ENCODE data around the gene OSBP2. TPM values are rescaled to one million over a fixed set of nuclear protein-coding genes. Genes with fewer than 3 reads are reported as not detected.

Gene OSBP2
- total RNA-seq, 1 experiment from 2014 or later = 10.2 TPM

DNA sequence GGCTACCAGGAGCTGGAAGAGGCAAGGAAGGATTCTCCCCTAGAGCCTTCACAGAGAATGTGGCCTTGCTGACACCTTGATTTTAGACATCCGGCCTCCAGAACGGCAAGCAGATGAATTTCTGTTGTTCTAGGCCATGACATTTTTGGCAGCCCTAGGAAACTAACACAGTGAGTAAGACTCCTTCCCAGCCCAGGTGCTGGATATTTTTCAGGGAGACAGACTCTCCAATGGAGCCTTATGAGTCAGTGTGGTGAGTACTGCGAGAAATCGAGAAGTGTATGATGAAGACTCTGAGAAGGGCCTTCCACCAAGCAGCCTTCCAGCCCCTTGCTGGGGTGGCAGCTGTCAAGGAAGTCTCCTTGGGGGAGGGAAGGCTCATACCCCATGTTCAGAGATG, 114.4 kb downstream of the OSBP2 start:
- no peak overlapping the region for H3K4me3 ChIP-seq (ENCODE audit: low read length)
- no peaks in the 10 kb centered on the region for H3F3A ChIP-seq (ENCODE audit: low read length, unreplicated experiment)
- intact Hi-C loops (cut with micrococcal nuclease) = no loop called here
- peaks cover 34% of the 10 kb centered on the region for H3K4me1 ChIP-seq (ENCODE audit: insufficient read depth, low read length)
- BruUV-seq (replicated peaks) = no TSS peak
- DNase-seq = peak; percentile 31
- no peaks in the 10 kb centered on the region for H3K9me3 ChIP-seq (ENCODE audit: low read length)
- H3K79me2 ChIP-seq (ENCODE audit: low read length) = peaks cover 9% of the 10 kb centered on the region; the same call in 1 of the 2 replicates
- H3K27me3 ChIP-seq (ENCODE audit: low read length) = no peaks in the 10 kb centered on the region
- TF ChIP-seq EZH2phosphoT487 (IDR thresholded peaks at IDR 0.05; ENCODE audit: borderline replicate concordance, low read length) = no peak
- TF ChIP-seq EZH2 (IDR thresholded peaks at IDR 0.05; ENCODE audit: low read length, unreplicated experiment) = no peak
- ATAC-seq = no peak
- ChIA-PET CTCF (no interaction called here), POLR2A (ENCODE audit: unreplicated experiment) (no interaction called here)
- H3K9me2 ChIP-seq (replicated peaks; ENCODE audit: low read length) = no peaks in the 10 kb centered on the region
- H3K27ac ChIP-seq (ENCODE audit: low read length) = peak overlapping the region; percentile 59
- no peak overlapping the region for H3K4me2 ChIP-seq (ENCODE audit: low read length)
- H4K20me1 ChIP-seq (ENCODE audit: low read length) = no peaks in the 10 kb centered on the region
- no peaks in the 10 kb centered on the region for H3K36me3 ChIP-seq (ENCODE audit: low read depth, low read length)
- H3K9ac ChIP-seq (ENCODE audit: low read length) = no peak overlapping the region
- no peak overlapping the region for H2AFZ ChIP-seq (ENCODE audit: low read length)

DNA sequence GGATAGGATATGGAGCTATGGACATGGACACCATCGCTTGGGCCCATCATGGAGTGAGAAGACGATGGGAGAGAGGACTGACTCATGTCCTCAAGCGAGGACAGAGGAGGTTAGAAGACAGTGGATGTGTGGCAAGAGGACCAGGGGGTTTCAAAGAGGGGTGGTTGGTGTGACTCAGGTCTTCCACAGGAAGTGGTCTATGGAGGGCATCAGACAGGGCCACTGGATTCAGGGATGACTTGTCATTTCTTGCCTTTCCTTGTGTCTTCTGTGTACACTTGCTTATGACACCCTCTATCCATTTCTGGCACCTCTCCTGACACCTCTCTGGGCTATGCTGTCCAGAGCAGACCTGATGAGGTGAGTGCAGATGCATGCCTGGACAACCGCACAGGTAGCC, 115.4 kb downstream of the OSBP2 start:
- ChIA-PET POLR2A (ENCODE audit: unreplicated experiment) (no interaction called here), CTCF (no interaction called here)
- peaks cover 23% of the 10 kb centered on the region for H3K4me1 ChIP-seq (ENCODE audit: insufficient read depth, low read length)
- no peaks in the 10 kb centered on the region for H3K9me2 ChIP-seq (replicated peaks; ENCODE audit: low read length)
- no peak for DNase-seq
- no peaks in the 10 kb centered on the region for H3K9me3 ChIP-seq (ENCODE audit: low read length)
- ATAC-seq = no peak
- H3K79me2 ChIP-seq (ENCODE audit: low read length) = peaks cover 7% of the 10 kb centered on the region; the same call in 1 of the 2 replicates
- H3F3A ChIP-seq (ENCODE audit: low read length, unreplicated experiment) = no peaks in the 10 kb centered on the region
- no peaks in the 10 kb centered on the region for H4K20me1 ChIP-seq (ENCODE audit: low read length)
- no TSS peak for BruUV-seq (replicated peaks)
- intact Hi-C loops (cut with micrococcal nuclease) = no loop called here
- H3K27me3 ChIP-seq (ENCODE audit: low read length) = no peaks in the 10 kb centered on the region
- no peaks in the 10 kb centered on the region for H3K36me3 ChIP-seq (ENCODE audit: low read depth, low read length)
- TF ChIP-seq, protein P1, sequence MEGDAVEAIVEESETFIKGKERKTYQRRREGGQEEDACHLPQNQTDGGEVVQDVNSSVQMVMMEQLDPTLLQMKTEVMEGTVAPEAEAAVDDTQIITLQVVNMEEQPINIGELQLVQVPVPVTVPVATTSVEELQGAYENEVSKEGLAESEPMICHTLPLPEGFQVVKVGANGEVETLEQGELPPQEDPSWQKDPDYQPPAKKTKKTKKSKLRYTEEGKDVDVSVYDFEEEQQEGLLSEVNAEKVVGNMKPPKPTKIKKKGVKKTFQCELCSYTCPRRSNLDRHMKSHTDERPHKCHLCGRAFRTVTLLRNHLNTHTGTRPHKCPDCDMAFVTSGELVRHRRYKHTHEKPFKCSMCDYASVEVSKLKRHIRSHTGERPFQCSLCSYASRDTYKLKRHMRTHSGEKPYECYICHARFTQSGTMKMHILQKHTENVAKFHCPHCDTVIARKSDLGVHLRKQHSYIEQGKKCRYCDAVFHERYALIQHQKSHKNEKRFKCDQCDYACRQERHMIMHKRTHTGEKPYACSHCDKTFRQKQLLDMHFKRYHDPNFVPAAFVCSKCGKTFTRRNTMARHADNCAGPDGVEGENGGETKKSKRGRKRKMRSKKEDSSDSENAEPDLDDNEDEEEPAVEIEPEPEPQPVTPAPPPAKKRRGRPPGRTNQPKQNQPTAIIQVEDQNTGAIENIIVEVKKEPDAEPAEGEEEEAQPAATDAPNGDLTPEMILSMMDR (conservative IDR thresholded peaks at IDR 0.05; ENCODE audit: low read depth, low read length) = no peak
- TF ChIP-seq EZH2 (IDR thresholded peaks at IDR 0.05; ENCODE audit: low read length, unreplicated experiment) = no peak
- TF ChIP-seq EZH2phosphoT487 (IDR thresholded peaks at IDR 0.05; ENCODE audit: borderline replicate concordance, low read length) = no peak
- no peak overlapping the region for H3K9ac ChIP-seq (ENCODE audit: low read length)
- no peak overlapping the region for H3K4me2 ChIP-seq (ENCODE audit: low read length)
- no peak overlapping the region for H3K27ac ChIP-seq (ENCODE audit: low read length)
- H3K4me3 ChIP-seq (ENCODE audit: low read length) = no peak overlapping the region
- no peak overlapping the region for H2AFZ ChIP-seq (ENCODE audit: low read length)

DNA sequence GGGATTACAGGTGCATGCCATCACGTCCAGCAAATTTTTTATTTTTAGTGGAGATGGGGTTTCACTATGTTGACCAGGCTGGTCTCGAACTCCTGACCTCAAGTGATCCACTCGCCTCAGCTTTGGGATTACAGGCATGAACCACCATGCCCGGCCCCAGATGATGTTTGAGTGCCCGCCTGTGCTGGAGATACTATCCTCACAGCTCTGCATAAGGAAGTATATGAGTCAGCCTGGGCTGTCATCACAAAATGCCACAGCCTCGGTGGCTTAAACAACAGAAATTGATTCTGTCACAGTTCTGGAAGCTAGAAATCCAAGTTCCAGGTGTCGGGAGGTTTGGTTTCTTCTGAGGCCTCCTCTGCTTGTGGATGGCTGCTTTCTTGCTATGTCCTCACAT, 119.3 kb downstream of the OSBP2 start:
- H3K27ac ChIP-seq (ENCODE audit: low read length) = no peak overlapping the region
- no peak overlapping the region for H3K4me2 ChIP-seq (ENCODE audit: low read length)
- no peaks in the 10 kb centered on the region for H3K9me3 ChIP-seq (ENCODE audit: low read length)
- DNase-seq = no peak
- CTCF ChIA-PET = no interaction called here
- BruUV-seq (replicated peaks) = no TSS peak
- no peaks in the 10 kb centered on the region for H3K9me2 ChIP-seq (replicated peaks; ENCODE audit: low read length)
- H2AFZ ChIP-seq (ENCODE audit: low read length) = no peak overlapping the region
- H3K79me2 ChIP-seq (ENCODE audit: low read length) = no peaks in the 10 kb centered on the region
- no peaks in the 10 kb centered on the region for H3F3A ChIP-seq (ENCODE audit: low read length, unreplicated experiment)
- H3K4me1 ChIP-seq (ENCODE audit: insufficient read depth, low read length) = 0 out of 2 replicates have a peak, but pooled peaks cover 3% of the 10 kb centered on the region
- H3K4me3 ChIP-seq (ENCODE audit: low read length) = no peak overlapping the region
- H3K36me3 ChIP-seq (ENCODE audit: low read depth, low read length) = no peaks in the 10 kb centered on the region
- H3K9ac ChIP-seq (ENCODE audit: low read length) = no peak overlapping the region
- no peaks in the 10 kb centered on the region for H3K27me3 ChIP-seq (ENCODE audit: low read length)
- intact Hi-C loops (cut with micrococcal nuclease) = no loop called here
- 0 out of 2 replicates have a peak, but pooled peaks have one; percentile 29 for ATAC-seq
- POLR2A ChIA-PET (ENCODE audit: unreplicated experiment) = no interaction called here
- TF ChIP-seq EZH2 (IDR thresholded peaks at IDR 0.05; ENCODE audit: low read length, unreplicated experiment) (no peak), EZH2phosphoT487 (IDR thresholded peaks at IDR 0.05; ENCODE audit: borderline replicate concordance, low read length) (no peak)
- TF ChIP-seq, protein P1 (conservative IDR thresholded peaks at IDR 0.05; ENCODE audit: low read depth, low read length) = no peak
- no peaks in the 10 kb centered on the region for H4K20me1 ChIP-seq (ENCODE audit: low read length)

All from PC-3 (cell line).